ENCODE results near the gene CENPW. TPM values are rescaled to one million over a fixed set of nuclear protein-coding genes. Genes with fewer than 3 reads are reported as not detected.

The CENPW gene
- 10 to 100 TPM; 11.8 to 16.0 TPM for total RNA-seq
- polyA plus RNA-seq (ENCODE audit: insufficient read depth, low read depth, low replicate concordance): 58.2 TPM
- long read RNA-seq, donor 1, transcript CENPW-203 (3 exons, 750 nt): major isoform, 24 of 24 reads
- long read RNA-seq, donor 1, partial matches to known transcripts: 0 of 24 reads
- long read RNA-seq, donor 1, other reads (novel, unspliced or antisense): 0 of 24 reads
- long read RNA-seq, donor 2, transcript CENPW-203 (3 exons, 750 nt): major isoform, 25 of 26 reads
- long read RNA-seq, donor 2, partial matches to known transcripts: 0 of 26 reads
- long read RNA-seq, donor 2, other reads (novel, unspliced or antisense): 0 of 26 reads

DNA sequence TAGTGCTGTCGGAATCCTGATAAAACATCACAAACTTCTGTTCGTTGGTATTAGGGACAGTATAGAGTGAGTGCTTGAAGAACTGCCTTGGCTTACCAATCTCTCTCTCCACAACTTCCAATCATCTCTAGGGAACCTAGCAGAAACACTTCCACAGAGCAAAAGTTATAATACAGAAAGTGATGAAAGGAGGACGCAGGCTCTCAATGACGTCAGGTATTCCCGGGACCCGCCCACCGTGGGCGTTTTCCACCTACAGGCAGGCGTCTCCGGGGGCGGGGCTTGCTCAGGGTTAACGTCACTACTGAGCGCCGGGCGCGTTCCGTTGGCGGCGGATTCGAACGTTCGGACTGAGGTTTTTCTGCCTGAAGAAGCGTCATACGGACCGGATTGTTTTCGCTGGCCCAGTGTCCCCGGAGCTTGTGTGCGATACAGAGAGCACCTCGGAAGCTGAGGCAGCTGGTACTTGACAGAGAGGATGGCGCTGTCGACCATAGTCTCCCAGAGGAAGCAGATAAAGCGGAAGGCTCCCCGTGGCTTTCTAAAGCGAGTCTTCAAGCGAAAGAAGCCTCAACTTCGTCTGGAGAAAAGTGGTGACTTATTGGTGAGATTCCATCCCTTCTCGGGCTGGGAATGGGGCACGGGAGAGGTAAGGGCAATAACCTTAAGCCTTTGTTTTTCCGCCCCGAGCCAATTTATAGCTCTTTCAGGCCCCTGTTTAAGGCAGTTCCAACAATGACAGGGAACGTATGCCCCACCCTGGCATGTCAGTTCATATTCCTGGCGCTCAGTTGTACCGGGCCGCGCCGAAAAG lies at the start of gene CENPW:
Gene CENPW (plus strand): TSS at position 320 of the 814 bp plus-strand sequence. CDS start 159 bp downstream, at position 479.
- H3K27ac ChIP-seq: peak within 1 kb of the TSS; percentile 43 to 54
- peaks cover 3% of the 10 kb centered on the region for H3K4me1 ChIP-seq
- H3K9me3 ChIP-seq: no peaks in the 10 kb centered on the region
- DNase-seq: peak; percentile 99
- H3K36me3 ChIP-seq (ENCODE audit: low read depth, missing control alignments): no peaks in the 10 kb centered on the region
- no peaks in the 10 kb centered on the region for H3K27me3 ChIP-seq
- intact Hi-C loops (cut with DNase I; ENCODE audit: low total_unique reads): no loop called here
- WGBS, 2 donors: 2% methylated on average over 33 to 46 of the region's 46 CpGs
- TF ChIP-seq, protein P1, sequence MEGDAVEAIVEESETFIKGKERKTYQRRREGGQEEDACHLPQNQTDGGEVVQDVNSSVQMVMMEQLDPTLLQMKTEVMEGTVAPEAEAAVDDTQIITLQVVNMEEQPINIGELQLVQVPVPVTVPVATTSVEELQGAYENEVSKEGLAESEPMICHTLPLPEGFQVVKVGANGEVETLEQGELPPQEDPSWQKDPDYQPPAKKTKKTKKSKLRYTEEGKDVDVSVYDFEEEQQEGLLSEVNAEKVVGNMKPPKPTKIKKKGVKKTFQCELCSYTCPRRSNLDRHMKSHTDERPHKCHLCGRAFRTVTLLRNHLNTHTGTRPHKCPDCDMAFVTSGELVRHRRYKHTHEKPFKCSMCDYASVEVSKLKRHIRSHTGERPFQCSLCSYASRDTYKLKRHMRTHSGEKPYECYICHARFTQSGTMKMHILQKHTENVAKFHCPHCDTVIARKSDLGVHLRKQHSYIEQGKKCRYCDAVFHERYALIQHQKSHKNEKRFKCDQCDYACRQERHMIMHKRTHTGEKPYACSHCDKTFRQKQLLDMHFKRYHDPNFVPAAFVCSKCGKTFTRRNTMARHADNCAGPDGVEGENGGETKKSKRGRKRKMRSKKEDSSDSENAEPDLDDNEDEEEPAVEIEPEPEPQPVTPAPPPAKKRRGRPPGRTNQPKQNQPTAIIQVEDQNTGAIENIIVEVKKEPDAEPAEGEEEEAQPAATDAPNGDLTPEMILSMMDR (IDR thresholded peaks at IDR 0.05): no peak
- no peak for TF ChIP-seq POLR2A (IDR thresholded peaks at IDR 0.05)
- peak within 1 kb of the TSS; percentile 59 to 76 for H3K4me3 ChIP-seq

DNA sequence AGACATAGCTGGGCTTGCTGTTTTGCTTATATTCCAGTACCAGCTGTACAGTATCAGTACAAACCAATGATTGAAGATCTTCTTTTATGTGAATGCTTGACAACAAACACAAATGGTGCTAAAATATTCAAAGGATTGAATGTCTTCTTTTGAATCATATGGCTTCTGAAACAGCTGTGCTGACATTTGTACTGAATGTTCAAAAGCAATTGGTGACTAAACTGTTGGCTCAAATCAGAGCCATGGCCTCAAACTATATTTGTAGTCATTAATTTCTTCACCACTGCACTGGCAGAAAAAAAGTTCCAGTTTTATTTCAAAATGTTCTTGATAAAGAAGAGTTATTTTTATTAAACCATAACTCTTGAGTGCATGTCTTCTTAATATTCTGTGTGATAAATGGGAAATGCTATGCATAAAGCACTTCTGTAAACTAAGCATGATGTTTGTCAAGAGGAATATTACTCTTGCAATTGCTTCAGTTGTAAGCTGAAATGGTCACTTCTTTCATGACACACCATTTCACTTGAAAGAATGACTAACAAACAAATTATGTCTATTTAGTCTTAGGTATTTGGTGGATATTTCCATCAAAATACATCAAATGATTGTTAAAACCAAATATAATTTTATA lies 45.9 kb upstream of the CENPW start:
- H3K27me3 ChIP-seq: no peaks in the 10 kb centered on the region
- H3K4me3 ChIP-seq: no peak overlapping the region
- no peaks in the 10 kb centered on the region for H3K9me3 ChIP-seq
- no peak for DNase-seq
- no peaks in the 10 kb centered on the region for H3K4me1 ChIP-seq
- no peaks in the 10 kb centered on the region for H3K36me3 ChIP-seq (ENCODE audit: low read depth, missing control alignments)
- TF ChIP-seq, protein P1 (IDR thresholded peaks at IDR 0.05): no peak
- no peak for TF ChIP-seq POLR2A (IDR thresholded peaks at IDR 0.05)
- intact Hi-C loops (cut with DNase I; ENCODE audit: low total_unique reads): no loop called here
- no peak overlapping the region for H3K27ac ChIP-seq

DNA sequence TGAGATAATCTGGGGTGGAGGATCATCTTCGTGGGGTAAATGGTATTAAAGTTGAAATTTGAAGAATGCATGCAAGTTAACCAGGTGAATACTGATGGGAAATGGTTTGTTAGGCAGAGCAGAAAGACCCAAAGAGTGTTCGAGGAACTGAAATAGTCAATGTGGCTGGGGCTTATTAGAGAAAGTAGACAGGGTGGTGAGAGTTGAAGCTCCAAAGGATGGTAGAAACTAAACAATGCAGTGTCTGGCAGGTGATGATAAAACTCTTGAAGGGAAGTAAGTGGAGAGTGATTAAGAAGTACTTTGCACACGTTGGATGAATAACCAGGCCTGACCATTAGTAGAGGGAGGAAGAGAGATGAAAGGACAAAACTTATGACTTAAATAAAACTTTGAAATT lies 39.8 kb upstream of the CENPW start:
- Histone ChIP-seq H3K36me3 (ENCODE audit: low read depth, missing control alignments) (no peaks in the 10 kb centered on the region), H3K4me3 (no peak overlapping the region), H3K4me1 (no peaks in the 10 kb centered on the region), H3K9me3 (no peaks in the 10 kb centered on the region), H3K27me3 (no peaks in the 10 kb centered on the region), H3K27ac (no peak overlapping the region)
- DNase-seq: no peak
- TF ChIP-seq, protein P1 (IDR thresholded peaks at IDR 0.05): no peak
- TF ChIP-seq POLR2A (IDR thresholded peaks at IDR 0.05): no peak
- intact Hi-C loops (cut with DNase I; ENCODE audit: low total_unique reads): no loop called here
- WGBS, 2 donors: 69 to 82% methylated on average over 3 of the region's 3 CpGs

DNA sequence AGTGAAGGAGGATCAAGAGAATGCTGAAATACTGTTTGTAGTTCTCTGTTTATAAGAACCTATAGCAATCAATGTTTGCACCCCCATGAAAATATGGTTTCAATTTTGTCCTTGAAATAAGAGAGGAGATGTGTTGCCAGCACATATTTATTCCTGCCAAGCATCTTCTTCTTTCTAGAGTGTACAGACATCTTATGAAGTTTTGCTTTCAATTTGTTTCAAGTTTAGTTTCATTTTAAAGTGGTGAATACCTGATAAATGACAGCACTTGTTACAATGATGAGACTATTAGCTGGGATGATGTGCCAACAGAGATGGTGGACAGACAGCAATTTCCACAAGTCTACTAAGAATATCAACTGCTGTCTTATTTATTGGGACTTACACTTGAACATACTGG lies 39.2 kb upstream of the CENPW start:
- TF ChIP-seq, protein P1 (IDR thresholded peaks at IDR 0.05): no peak
- TF ChIP-seq POLR2A (IDR thresholded peaks at IDR 0.05): no peak
- no peak overlapping the region for H3K4me3 ChIP-seq
- H3K27ac ChIP-seq: no peak overlapping the region
- H3K4me1 ChIP-seq: no peaks in the 10 kb centered on the region
- intact Hi-C loops (cut with DNase I; ENCODE audit: low total_unique reads): no loop called here
- DNase-seq: no peak
- H3K9me3 ChIP-seq: no peaks in the 10 kb centered on the region
- no peaks in the 10 kb centered on the region for H3K36me3 ChIP-seq (ENCODE audit: low read depth, missing control alignments)
- no peaks in the 10 kb centered on the region for H3K27me3 ChIP-seq

Measured in testis (tissue), 5 donors.